ENCODE data around the gene DNAH1. TPM values are rescaled to one million over a fixed set of nuclear protein-coding genes. Genes with fewer than 3 reads are reported as not detected.

Gene DNAH1
- total RNA-seq, 4 donors from 2014 or later: 3.2 to 8.1 (median 6.2) TPM

DNA sequence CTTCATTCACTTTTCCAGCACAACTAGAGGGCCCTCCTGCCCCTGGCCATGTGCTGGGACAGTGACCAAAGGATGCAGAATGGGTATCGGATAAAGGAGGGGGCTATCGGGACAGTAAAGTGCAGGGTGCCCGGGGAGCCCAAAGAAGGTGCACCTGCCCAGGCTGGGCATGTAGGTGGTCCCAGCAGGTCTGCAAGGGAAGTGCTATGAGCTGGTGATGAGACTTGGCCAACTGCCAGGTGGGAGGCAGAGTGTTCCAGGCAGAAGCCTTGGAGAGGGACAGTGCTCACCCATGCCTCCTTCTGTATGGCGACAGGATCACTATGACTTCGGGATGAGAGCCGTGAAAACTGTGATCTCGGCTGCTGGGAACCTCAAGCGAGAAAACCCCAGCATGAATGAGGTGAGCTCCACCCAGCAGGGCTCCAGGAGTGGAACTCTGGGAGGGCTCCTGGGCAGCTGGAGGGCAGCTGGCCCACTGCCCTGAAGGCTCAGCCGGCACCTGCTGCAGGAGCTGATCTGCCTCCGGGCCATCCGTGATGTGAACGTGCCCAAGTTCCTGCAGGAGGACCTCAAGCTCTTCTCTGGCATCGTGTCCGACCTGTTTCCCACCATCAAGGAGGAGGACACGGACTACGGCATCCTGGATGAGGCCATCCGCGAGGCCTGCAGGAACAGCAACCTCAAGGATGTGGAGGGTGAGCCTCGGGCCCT is 48.4 kb downstream of the DNAH1 start:
- Histone ChIP-seq H3K27ac (no peak overlapping the region), H3K36me3 (peaks cover 0 to 74% of the 10 kb centered on the region in 2 donors), H3K4me1 (no peaks in the 10 kb centered on the region), H3K9me3 (no peaks in the 10 kb centered on the region), H3K4me3 (no peak overlapping the region), H3K27me3 (no peaks in the 10 kb centered on the region)
- ATAC-seq: no peak
- TF ChIP-seq POLR2A (IDR thresholded peaks at IDR 0.05) (no peak), POLR2AphosphoS5 (IDR thresholded peaks at IDR 0.05) (no peak)
- TF ChIP-seq, protein P1, sequence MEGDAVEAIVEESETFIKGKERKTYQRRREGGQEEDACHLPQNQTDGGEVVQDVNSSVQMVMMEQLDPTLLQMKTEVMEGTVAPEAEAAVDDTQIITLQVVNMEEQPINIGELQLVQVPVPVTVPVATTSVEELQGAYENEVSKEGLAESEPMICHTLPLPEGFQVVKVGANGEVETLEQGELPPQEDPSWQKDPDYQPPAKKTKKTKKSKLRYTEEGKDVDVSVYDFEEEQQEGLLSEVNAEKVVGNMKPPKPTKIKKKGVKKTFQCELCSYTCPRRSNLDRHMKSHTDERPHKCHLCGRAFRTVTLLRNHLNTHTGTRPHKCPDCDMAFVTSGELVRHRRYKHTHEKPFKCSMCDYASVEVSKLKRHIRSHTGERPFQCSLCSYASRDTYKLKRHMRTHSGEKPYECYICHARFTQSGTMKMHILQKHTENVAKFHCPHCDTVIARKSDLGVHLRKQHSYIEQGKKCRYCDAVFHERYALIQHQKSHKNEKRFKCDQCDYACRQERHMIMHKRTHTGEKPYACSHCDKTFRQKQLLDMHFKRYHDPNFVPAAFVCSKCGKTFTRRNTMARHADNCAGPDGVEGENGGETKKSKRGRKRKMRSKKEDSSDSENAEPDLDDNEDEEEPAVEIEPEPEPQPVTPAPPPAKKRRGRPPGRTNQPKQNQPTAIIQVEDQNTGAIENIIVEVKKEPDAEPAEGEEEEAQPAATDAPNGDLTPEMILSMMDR (IDR thresholded peaks at IDR 0.05): no peak
- WGBS, 2 donors (ENCODE audit: low coverage in 1 of 2): 90 to 100% methylated on average over 2 to 3 of the region's 19 CpGs

DNA sequence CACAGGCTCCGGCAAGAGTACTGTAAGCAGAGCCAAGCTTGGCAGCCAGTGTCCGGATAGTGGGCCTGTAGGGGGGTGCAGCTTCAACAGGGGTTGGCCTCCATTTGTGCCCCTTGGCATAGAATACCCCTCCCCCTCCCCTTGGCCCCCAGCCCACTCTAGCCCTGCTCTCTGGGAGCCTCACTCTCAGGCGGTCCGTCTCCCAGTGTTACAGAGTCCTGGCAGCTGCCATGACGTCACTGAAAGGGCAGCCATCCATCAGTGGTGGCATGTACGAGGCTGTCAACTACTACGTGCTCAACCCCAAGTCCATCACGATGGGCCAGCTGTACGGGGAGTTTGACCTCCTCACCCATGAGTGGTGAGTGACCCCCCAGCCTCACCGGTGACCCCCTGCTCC is 50.4 kb downstream of the DNAH1 start:
- no peaks in the 10 kb centered on the region for H3K9me3 ChIP-seq
- TF ChIP-seq EP300 (IDR thresholded peaks at IDR 0.05) (no peak), POLR2AphosphoS5 (IDR thresholded peaks at IDR 0.05) (no peak), POLR2A (IDR thresholded peaks at IDR 0.05) (no peak)
- TF ChIP-seq, protein P1 (IDR thresholded peaks at IDR 0.05): no peak
- no peak overlapping the region for H3K27ac ChIP-seq
- no peaks in the 10 kb centered on the region for H3K4me1 ChIP-seq
- ATAC-seq: no peak
- peaks cover 0 to 70% of the 10 kb centered on the region in 2 donors for H3K36me3 ChIP-seq
- WGBS, 2 donors (ENCODE audit: low coverage in 1 of 2): 100% methylated on average over 2 of the region's 10 CpGs; no CpG with 5 or more reads in 1 of the 2 donors
- no peak overlapping the region for H3K4me3 ChIP-seq
- no peaks in the 10 kb centered on the region for H3K27me3 ChIP-seq

DNA sequence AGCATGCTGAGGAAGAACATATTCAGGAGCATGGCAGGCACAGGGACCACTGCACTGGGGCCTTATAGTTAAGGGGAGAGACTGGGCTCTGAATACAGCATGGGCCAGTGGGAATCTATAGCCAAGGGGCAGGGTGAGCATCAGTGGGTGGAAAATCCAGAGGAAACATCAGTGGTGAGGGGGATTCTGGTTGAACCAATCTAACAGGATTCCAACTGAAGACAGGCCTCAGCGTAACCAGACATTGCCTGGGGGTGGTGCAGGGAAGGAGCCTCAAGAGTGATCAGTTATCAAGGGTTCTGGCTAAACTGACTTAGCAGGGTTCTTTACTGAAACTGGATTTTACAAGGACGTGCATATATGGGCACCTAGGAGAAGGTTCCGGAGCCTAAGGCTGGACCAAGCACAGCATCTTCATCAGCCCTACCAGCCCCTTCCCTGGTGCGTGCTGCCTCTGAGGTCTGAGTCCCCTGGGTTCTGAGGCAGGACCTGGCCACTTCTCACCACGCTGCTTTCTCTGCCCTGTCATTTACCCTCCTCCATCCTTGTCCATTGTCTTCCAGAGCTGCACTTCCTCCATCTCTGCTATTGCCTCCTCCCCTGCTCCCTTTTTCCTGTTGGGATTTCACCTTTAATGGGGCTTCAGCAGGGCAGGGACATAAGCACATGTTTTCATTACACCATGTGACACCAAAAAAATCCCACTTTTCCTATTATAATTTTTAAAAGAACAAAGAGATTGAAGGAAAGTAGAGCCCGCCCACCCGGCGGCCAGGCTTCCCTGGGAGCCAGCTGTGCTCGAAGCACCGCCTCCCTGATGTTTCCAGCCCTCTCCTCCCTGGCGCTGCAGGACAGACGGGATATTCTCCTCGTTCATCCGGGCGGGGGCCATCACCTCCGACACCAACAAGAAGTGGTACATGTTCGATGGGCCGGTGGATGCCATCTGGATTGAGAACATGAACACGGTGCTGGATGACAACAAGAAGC is 52.1 kb downstream of the DNAH1 start:
- no peak for TF ChIP-seq EP300 (IDR thresholded peaks at IDR 0.05)
- TF ChIP-seq, protein P1 (IDR thresholded peaks at IDR 0.05): no peak
- no peak for TF ChIP-seq POLR2AphosphoS5 (IDR thresholded peaks at IDR 0.05)
- no peak for TF ChIP-seq POLR2A (IDR thresholded peaks at IDR 0.05)
- Histone ChIP-seq H3K4me3 (no peak overlapping the region), H3K27me3 (peaks cover 10% of the 10 kb centered on the region), H3K36me3 (peaks cover 0 to 53% of the 10 kb centered on the region in 2 donors), H3K27ac (no peak overlapping the region), H3K4me1 (peaks cover 0 to 3% (median 0%) of the 10 kb centered on the region in 3 donors), H3K9me3 (no peaks in the 10 kb centered on the region)
- WGBS, 2 donors (ENCODE audit: low coverage in 1 of 2): 49 to 56% methylated on average over 7 to 9 of the region's 19 CpGs
- no peak for ATAC-seq

DNA sequence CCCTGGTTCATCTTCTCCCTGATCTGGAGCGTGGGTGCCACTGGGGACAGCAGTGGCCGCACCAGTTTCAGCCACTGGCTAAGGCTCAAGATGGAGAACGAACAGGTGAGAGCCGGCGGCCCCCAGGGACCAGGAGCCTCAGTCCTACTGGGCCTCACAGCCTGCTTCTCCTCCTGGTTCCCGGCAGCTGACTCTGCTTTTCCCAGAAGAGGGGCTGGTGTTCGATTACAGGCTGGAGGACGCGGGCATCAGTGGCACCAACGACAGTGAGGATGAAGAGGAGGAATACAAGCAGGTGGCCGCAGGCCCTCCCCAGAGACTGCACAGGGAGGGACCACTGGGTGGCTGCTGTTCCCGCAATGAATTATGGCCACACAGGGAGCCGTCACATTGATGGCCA is 54.4 kb downstream of the DNAH1 start:
- no peak for ATAC-seq
- no peak overlapping the region for H3K27ac ChIP-seq
- peaks cover 0 to 6% (median 0%) of the 10 kb centered on the region in 3 donors for H3K4me1 ChIP-seq
- H3K36me3 ChIP-seq: peaks cover 0 to 39% of the 10 kb centered on the region in 2 donors
- TF ChIP-seq, protein P1 (IDR thresholded peaks at IDR 0.05): no peak
- TF ChIP-seq POLR2A (IDR thresholded peaks at IDR 0.05): no peak
- TF ChIP-seq POLR2AphosphoS5 (IDR thresholded peaks at IDR 0.05): no peak
- TF ChIP-seq EP300 (IDR thresholded peaks at IDR 0.05): no peak
- 100% methylated on average over 7 of the region's 13 CpGs; no CpG with 5 or more reads in 1 of the 2 donors for WGBS, 2 donors (ENCODE audit: low coverage in 1 of 2)
- no peak overlapping the region for H3K4me3 ChIP-seq
- no peaks in the 10 kb centered on the region for H3K9me3 ChIP-seq
- H3K27me3 ChIP-seq: peaks cover 10% of the 10 kb centered on the region

Measured in gastroesophageal sphincter (tissue), 4 donors.